CD4-positive, alpha-beta T cell treated with Interleukin-17A for 4 hours (primary cell): ENCODE measurements around the gene ALKBH3.

Experiments used
- DNase-seq: peaks from one replicate; pipeline ENCODE4 v3.0.0-alpha.2; 2020; ENCODE audit warnings: mixed read lengths

Gene ALKBH3

DNA sequence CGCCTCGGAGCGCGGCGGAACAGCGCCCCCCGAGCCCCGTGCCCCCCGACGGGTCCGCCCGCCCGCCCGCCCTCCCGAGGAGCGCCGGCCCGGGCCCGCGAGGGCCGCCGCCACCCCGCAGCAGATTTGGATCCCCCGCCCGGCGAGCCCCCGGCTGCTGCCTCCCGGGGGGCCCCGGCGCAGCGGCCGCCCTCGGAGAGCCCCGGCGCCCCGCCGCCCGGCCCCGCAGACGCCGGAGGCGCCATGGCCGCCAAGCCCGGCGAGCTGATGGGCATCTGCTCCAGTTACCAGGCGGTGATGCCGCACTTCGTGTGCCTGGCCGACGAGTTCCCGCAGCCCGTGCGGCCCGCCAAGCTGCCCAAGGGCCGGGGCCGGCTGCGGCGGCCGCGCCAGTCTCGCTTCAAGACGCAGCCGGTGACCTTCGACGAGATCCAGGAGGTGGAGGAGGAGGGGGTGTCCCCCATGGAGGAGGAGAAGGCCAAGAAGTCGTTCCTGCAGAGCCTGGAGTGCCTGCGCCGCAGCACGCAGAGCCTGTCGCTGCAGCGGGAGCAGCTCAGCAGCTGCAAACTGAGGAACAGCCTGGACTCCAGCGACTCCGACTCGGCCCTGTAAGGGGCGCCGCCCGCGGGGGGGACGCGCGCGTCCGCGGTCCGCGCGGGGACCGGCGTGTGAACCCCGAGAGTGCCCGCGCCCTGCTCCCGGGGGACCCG lies 62.2 kb downstream of the ALKBH3 start:
- DNase-seq: no peak

DNA sequence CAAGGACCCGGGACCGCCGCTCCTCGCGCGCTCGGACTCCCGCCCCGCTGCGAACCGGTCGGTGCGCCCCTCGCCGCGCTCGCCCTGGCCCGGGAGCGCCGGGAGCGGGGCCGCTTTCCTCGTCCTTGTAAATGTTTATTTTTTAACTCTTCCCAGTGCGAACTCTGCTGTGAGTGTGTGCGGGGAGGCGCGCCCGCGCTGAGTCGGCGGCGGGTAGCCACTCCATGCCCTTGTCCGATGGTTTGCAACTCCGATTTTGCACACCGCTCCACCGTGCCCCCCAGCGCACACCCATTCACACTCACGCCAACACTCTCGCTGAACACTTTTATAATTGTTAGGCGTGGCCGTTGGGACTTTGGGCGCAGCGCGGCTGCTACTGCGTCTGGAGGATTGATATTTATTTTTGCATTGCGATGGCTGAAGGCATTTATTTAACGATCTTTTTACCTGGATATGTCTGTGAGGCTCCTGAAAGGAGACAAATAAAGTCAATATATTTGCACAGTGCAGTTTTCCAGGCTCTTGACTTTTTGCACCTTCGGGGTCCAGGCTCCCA lies 62.8 kb downstream of the ALKBH3 start:
- no peak for DNase-seq

DNA sequence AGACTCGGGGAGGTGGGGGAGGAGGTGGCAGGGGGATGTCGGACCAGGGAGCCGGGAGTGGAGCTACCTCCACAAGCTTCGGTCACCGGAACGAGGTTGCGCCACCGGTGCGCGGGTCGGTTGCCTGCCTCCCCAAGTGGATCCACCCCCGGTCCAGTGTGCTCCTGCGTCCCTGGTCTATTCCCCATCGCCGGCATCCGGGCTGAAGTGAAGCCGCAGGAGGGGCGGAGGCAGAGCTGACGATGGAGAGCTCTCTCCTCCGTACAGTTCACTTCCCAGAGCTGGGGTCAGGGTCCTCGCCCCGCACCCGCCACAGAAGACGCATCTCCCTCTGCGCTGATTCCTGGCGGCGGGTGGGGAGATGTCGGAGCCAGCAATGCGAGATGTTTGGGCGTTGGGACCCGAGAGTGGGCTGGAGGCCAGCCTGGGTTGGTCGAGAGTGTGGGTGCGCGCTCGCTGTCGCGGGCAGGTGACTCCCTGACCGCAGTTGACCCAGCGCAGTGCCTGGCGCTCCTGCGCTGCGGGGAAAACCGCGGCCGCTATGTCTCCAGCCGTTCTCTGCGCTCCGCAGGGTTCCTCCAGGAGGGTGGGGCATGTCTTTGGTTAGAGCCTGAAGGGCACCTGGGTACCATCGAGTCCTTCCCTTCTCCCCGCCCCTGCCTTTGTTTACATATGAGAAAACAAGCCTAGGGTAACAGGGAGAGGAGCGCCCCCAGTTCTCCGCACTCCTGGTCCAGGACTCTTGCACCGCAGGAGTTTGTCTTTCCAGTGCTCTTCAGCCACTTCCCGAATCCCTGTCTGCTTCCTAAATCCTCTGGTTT lies 63.5 kb downstream of the ALKBH3 start:
- no peak for DNase-seq

DNA sequence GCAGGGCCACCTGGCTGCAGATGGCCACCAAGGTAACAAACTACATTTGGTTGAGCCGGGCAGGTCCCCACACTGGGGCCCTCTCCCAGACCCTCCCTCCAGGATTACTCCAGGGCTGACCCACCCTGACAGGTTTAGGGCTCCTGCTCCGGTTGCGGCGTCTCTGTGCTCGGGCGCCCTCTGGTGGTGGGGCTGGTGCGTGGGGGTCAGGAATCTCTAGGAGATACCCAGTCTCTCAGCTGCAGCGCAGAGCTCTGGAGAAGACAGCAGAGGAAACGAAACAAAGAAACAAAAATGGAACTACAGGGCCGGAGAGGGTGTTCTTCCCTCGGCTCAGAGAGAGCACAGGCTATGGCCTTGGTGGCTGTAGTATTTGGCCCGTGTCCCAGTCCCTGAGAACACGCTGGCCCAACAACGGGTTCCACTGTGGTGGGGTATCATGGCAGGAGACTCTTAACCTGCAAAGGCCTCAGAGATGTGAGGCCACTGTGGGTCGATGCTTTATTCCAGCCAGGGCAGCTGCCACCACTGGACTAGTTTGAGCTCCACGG lies 64.2 kb downstream of the ALKBH3 start:
- peak; percentile 68 for DNase-seq

DNA sequence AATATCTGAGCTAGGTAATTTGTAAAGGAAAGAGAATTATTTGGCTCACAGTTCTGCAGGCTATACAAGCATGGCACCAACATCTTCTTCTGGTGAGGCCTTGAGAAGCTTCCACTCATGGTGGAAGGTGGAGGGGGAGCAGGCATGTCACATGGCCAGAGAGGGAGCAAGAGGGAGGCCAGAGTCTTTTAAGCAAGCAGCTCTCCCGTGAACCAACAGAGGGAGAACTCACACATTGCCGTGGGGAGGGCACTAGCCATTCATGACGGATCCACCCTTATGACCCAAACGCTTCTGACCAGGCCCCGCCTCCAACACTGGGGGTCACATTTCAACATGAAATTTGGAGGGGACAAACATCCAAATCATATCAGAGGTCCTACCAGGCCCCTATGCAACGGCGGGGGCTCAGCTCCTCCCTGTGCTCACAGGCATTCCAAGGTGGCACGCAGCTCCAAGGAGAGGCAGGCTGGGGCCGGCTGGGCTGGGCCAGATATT lies 66.4 kb downstream of the ALKBH3 start:
- no peak for DNase-seq

DNA sequence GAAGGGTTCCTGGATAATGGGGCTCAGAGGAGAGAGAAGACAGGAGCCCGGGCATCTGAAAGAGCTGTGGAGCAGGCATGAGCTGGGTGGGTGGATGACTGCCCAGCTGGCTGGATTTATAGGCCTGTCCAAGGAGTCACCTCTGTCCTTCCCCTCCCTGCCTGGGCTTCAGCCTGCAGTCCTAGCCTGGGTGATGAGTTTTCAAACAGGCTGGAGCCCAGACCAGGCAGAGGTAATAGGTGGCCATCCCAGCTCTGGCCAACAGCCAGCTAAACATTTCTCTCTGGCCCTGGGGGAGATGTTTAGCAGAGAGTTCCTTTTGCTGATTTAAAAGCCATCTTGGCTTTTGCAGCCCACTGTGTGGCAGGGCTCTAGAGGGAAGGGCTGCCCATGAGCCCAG lies 67.2 kb downstream of the ALKBH3 start:
- DNase-seq: no peak

DNA sequence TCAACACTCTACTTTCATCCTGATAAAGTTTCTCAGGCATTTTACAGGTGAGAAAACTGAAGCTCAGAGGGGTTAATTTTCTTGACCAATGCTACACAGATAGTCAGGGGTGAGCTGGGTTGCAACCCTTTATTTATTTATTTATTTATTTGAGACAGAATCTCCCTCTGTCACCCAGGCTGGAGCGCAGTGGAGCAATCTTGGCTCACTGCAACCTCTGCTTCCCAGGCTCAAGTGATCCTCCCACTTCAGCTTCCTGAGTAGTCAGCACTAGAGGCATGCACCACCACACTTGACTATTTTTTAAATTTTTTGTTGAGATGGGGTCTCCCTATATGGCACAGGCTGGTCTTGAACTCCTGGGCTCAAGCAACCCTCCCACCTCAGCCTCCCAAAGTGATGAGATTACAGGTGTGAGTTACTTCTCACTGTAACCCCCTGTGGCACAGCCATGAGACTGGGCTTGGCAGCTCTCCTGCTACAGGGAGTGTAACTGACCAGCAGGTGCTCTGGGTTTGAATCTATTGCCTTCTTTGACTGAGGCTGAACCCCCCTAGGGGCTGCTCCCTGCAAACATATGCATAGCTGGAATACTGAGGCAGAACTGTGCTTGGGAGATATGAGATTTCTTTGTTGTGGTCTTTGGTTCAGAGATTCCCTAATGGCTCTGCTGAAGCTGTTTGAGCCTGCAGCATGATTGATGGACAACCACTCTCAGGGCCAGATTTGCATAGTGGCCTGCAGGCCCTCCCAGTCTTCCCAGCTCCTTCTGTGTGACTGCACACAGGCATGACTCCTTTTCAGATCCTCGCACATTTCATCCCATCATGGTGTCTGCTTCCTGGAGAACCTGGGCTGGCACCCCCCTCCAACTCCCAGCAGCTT lies 68.0 kb downstream of the ALKBH3 start:
- no peak for DNase-seq

DNA sequence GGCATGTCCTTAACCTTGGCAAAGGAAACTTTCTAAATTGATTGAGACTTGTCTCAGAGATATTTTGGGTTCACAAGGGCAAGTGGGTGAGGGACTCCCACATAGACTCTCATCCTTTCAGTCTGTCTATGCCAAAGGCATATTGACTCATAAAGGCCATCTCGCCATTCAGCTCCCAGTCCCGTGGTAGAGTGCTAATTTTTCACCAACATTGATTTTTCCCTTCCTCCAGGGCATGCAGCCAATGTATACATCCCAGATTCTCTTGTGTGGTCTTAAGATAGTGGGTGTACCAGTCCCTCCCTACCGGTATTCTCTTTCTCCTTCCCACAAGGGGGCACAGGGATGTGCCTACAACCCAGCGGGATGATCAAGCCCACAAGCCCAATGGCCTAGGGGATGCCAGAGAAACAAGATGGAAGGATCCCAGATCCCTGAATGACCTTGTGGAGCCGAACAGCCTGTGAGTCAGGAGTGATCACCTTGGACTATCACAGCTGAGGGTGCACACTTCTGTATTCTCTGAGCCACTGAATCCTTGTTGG lies 69.8 kb downstream of the ALKBH3 start:
- DNase-seq: no peak

DNA sequence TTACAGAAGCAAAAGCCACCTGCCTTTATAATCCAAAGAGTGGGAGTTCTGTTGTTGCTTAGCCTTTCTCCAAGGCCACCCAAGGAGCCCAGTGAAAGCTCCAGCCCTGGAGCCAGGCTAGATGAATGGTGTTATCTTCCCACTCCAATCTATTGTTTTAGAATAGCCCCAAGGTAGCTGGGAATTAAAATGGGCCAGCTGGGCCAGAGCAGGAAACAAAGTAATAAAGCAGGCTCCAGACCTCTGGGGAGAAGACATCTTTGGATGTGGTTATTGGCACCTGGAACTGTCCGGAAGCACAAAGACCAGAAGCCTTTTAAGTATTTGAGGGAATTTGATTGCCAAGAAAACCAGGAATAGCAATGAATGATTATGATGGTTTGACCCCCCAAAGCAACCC lies 70.6 kb downstream of the ALKBH3 start:
- no peak for DNase-seq

DNA sequence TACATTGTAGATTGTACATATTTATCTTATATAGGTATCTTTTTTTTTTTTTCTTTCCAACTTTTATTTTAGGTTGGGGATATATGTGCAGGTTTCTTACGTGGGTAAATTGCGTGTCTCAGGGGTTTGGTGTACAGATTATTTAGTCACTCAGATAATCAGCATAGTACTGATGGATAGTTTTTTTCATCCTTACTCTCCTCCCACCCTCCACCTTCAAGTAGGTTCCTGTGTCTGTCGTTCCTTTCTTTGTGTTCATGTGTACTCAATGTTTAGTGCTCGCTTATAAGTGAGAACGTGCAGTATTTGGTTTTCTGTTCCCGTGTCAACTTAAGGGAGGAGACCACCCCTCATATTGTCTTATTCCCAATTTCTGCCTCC lies 71.4 kb downstream of the ALKBH3 start:
- no peak for DNase-seq

DNA sequence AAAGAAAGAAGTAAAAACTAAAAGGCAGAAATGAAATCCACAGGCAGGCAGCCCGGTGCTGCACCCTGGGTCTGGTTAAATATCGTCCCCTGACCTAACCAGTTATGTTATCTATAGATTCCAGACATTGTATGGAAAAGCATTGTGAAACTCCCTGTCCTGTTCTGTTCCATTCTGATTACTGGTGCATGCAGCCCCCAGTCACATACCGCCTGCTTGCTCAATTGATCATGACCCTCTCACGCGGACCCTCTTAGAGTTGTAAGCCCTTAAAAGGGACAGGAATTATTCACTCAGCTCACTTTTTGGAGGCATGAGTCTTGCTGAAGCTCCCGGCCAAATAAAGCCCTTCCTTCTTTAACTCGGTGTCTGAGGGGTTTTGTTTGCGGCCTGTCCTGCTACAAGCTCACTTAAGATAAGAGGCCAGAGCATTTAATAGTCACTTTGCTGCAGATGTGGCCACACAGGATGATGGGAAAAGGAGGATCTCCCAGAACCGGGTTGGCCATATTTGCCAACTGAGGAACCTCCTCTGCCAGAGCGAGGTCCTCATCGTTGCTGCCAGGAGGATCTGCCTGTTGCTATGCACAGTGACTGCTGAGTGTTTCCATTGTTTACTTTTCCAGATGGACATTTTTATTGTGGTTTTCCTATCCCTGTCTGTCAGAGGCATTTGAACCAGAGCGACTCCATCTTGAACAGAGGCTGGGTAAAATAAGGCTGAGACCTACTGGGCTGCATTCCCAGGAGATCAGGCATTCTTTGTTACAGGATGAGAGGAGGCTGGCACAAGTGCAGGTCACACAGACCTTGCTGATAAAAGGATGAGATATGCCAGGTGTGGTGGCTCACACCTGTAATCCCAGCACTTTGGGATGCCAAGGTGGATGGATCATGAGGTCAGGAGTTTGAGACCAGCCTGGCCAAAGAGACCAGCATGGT lies 72.0 kb downstream of the ALKBH3 start:
- no peak for DNase-seq

DNA sequence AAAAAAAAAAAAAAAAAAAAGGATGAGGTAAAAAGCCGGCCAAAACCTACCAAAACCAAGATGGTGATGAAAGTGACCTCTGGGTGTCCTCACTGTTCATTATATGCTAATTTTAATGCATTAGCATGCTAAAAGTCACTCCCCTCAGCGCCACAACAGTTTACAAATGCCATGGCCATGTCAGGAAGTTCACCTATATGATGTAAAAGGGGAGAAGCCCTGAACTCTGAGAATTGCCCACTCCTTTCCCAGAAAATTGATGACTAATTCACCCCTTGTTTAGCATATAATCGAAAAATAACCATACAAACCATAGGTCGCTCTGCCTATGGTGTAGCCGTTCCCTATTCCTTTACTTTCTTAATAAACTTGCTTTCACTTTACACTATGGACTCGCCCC lies 72.9 kb downstream of the ALKBH3 start:
- no peak for DNase-seq

DNA sequence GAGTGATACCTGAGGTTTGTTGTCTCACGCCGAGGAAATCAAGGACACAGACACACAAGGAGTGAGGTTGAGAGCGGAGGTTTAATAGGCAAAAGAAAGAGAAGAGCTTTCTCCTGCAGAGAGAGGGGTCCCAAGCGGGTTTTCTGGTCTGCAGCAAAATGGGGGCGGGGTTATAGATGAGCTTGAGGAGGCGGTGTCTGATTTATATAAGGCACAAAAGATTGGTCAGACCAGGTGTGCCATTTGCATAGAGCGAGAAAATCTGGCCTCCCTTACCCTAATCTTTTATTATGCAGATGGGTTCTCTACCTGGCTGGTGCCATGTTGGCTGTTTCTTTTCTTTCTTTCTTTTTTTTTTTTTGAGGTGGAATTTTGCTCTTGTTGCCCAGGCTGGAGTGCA lies 73.6 kb downstream of the ALKBH3 start:
- no peak for DNase-seq

DNA sequence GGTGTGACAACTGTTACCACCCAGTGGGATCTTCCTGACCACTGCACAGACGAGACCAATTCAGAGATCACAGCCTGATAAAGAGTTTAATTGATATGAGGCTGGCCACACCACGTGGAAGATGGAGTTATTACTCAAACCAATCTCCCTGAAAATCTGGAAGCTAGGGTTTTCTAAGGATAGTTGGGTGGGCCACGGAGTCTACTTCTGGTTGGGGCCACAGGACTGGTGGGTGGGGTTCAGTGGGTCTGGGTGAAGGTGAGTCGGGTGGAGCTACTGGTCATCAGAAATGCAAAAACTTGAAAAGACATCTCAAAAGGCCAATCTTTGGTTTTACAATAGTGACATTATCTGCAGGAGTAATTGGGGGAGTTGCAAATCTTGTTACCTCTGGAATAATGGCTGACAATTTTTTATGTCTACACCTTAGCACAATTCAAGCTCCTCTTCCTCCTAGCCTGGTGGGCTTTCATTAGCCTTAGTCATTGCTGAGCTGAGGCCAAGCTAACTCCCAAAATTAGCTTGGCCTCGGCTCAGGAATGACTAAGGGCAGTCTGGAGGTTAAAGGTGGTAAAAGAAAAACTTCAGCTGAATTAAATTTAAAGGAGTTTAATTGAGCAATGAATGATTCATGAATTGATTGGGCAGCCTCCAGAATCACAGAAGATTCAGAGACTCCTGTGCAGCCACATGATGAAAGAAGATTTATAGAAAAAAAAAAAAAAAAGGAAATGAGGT lies 74.9 kb downstream of the ALKBH3 start:
- DNase-seq: no peak

DNA sequence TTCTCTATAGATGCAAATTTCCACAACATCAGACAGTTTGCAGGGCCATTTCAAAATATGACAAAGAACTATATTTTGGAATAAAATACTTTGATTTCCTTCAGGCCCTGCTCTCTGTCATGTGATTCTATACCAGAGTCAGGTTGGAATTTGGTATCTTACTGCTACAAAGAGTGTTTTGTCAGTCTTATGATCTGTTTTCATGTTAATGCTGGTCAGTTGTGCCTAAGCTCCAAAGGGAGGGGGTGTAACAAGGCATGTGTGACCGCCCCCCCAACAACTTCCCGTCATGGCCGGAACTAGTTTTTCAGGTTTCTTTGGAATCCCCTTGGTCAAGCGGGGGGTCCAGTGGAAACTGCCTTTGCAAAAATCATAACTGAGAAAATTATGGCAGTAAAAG lies 76.9 kb downstream of the ALKBH3 start:
- DNase-seq: no peak

DNA sequence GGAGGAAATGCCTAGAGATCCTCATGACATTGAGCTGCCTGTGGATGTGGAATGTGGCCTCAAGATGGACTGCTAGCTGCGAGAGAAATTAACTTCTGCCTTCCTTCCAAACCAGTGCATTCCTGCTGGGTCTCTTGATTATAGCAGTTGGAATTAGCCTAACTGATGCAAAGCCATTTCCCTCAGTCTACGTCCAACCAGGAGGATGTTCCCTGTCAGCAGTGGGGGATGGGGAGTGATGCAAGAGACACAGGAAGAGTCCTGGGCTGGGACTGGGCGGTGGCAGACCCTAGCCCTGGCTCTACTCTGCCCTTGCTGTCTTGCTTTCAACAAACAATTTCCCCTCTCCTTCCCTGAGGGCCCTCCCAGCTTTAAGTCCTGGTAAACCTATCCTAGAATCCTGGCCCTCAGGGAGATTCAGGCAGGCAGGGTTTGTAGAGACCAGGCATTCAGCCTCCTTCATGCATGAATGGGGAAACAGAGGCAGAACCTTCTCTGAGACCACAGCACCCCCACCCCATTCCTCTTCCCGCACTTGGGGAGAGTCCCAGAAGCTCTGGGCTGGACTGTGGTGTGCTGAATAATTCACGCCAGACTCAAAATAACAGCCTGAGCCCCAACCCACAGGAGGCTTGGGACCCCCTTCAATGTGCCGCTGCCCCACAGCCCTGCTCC lies 78.8 kb downstream of the ALKBH3 start:
- no peak for DNase-seq

DNA sequence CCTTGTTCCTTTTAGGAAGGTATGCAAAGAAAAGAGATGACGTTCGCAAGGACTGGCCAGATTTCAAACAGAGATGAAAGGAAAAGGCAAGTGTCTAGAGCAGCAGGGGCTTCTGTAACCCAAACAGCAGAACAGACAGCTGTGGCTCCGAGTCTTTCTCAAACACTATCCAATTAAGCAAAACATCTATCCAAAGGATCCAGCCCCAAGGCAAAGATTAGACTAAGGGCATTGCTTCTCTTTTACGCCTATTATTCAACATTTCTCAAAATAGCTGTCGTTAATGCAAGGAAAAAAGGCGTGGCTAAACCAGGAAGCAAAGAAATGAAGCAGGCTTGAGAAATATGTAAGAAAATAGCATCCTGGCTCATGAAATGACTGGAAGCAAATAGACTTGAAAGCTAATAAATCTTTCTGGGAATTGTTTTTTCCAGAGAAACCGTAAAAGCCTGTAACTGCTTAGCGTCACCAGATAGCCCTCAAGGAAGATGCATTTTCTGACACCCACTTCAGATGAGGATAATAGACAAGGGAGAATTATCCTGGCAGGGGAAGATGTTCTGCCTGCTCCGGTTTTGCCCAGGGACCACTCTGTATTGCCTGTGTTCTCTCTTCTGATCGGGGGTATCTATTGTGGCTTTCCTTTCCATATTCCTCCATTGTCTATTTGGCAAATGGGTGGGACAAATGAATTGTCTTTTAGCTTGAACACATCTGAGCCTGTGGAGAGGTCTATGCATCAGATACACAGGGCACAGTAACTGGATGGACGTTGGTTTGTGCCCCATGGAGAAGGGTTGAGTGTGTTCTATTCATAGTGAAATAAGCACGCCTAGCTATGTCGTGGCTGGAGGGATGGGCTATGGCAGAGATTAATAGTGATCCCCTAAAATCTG lies 82.0 kb downstream of the ALKBH3 start:
- DNase-seq: no peak

DNA sequence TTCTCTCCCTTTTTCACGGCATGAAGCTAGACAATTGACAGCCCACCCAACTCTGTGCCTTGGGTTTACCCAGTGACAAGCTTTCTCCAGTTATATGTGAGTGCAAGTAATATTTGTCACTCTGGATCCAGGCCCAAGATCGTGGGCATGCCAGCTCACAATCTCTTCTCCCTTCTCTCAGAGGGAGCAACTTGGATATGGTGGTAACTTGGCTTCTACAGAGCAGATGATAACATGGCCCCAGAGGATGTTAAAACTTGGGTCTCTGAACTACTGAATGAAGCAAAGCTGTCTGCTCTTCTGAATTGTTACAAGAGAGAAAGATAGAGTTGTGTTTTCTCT lies 82.6 kb downstream of the ALKBH3 start:
- DNase-seq: no peak

DNA sequence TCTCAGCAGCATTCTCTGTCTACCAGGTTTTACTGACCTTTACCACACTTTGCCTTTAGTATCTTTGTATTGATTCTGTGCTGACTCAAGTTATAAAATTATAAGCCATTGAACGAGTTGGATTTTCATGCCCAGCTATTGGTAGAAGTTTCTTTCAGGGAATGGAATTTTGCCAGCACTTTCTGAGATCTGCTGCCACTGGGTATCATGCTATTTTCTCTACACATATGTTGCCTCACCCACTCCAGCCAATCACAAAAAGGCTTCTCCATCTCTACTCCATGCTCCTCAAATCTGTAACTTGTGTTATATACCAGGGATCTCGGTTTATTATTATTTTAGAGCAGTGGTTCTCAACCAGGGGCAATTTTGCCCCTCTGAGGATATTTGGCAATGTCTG lies 87.0 kb downstream of the ALKBH3 start:
- no peak for DNase-seq
